ENCODE data around the gene IFI16.

IFI16 gene

DNA sequence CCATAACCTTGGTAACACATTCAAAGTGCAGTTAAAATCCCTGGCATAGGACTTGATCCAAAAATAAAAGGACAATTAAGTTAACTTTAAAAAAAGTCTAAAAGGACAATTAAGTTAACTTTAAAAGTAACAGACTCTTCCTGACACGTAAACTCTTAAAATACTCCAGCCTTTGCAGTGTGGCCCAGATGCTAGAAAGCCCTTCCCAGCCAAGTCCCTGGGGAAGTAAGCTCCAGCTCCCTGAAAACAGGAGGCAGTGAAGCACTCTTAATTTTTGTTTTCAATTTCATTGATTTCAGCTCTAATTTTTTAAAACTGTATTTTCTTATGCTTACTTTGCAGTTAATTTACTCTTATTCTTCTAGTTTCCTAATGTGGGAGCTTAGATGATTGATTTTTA lies 71.9 kb downstream of the IFI16 start:
- H3K9me3 ChIP-seq (ENCODE audit: insufficient read depth, low read depth, low read length), result no peaks in the 10 kb centered on the region
- TF ChIP-seq EZH2phosphoT487 (IDR thresholded peaks at IDR 0.05; ENCODE audit: borderline replicate concordance), result no peak
- TF ChIP-seq, protein P1, sequence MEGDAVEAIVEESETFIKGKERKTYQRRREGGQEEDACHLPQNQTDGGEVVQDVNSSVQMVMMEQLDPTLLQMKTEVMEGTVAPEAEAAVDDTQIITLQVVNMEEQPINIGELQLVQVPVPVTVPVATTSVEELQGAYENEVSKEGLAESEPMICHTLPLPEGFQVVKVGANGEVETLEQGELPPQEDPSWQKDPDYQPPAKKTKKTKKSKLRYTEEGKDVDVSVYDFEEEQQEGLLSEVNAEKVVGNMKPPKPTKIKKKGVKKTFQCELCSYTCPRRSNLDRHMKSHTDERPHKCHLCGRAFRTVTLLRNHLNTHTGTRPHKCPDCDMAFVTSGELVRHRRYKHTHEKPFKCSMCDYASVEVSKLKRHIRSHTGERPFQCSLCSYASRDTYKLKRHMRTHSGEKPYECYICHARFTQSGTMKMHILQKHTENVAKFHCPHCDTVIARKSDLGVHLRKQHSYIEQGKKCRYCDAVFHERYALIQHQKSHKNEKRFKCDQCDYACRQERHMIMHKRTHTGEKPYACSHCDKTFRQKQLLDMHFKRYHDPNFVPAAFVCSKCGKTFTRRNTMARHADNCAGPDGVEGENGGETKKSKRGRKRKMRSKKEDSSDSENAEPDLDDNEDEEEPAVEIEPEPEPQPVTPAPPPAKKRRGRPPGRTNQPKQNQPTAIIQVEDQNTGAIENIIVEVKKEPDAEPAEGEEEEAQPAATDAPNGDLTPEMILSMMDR (conservative IDR thresholded peaks at IDR 0.05; ENCODE audit: low read length), result no peak
- H2AFZ ChIP-seq (ENCODE audit: low read length), result no peak overlapping the region
- no peaks in the 10 kb centered on the region for H4K20me1 ChIP-seq (ENCODE audit: insufficient read depth, low read length, poor library complexity, severe bottlenecking)
- H3K36me3 ChIP-seq (ENCODE audit: insufficient read depth, low read length), result no peaks in the 10 kb centered on the region
- H3K79me2 ChIP-seq (ENCODE audit: insufficient read depth, low read length), result no peaks in the 10 kb centered on the region
- no peaks in the 10 kb centered on the region for H3K9me2 ChIP-seq (replicated peaks; ENCODE audit: low read depth, low read length)
- H3K9ac ChIP-seq (ENCODE audit: low read depth, low read length, poor library complexity, severe bottlenecking), result no peak overlapping the region
- no peaks in the 10 kb centered on the region for H3K27me3 ChIP-seq (ENCODE audit: insufficient read depth, low read length, poor library complexity, severe bottlenecking)
- H3F3A ChIP-seq (ENCODE audit: low read depth), result no peaks in the 10 kb centered on the region
- no peak overlapping the region for H3K4me3 ChIP-seq (ENCODE audit: low read length, poor library complexity, severe bottlenecking)
- peaks cover 7% of the 10 kb centered on the region for H3K4me1 ChIP-seq (ENCODE audit: insufficient read depth, low read length, poor library complexity, severe bottlenecking)
- no peak overlapping the region for H3K4me2 ChIP-seq (ENCODE audit: low read depth, low read length, poor library complexity, severe bottlenecking)

DNA sequence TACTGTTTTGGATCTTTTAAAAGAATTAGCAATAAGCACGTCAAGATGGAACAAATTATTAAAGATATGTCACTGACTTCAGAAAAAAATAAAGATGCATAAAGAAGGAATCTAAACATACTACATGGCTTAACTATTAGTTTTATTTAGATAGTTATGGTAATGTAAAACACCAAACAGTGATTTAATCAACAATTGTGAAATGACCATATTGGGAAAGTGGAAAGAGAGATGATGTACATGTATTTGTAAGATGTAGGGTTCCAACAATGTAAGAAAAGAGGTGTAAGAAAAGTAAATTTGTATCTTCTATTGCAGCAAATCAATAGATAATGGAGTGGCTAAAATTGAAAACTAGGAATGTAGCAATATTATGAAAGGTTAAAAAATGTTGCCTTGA lies 73.3 kb downstream of the IFI16 start:
- Histone ChIP-seq H3K79me2 (ENCODE audit: insufficient read depth, low read length) (no peaks in the 10 kb centered on the region), H3F3A (ENCODE audit: low read depth) (no peaks in the 10 kb centered on the region), H3K4me1 (ENCODE audit: insufficient read depth, low read length, poor library complexity, severe bottlenecking) (peaks cover 4% of the 10 kb centered on the region), H4K20me1 (ENCODE audit: insufficient read depth, low read length, poor library complexity, severe bottlenecking) (no peaks in the 10 kb centered on the region), H3K9me3 (ENCODE audit: insufficient read depth, low read depth, low read length) (no peaks in the 10 kb centered on the region), H3K9me2 (replicated peaks; ENCODE audit: low read depth, low read length) (no peaks in the 10 kb centered on the region), H3K4me3 (ENCODE audit: low read length, poor library complexity, severe bottlenecking) (no peak overlapping the region), H2AFZ (ENCODE audit: low read length) (no peak overlapping the region), H3K27me3 (ENCODE audit: insufficient read depth, low read length, poor library complexity, severe bottlenecking) (no peaks in the 10 kb centered on the region), H3K36me3 (ENCODE audit: insufficient read depth, low read length) (no peaks in the 10 kb centered on the region), H3K4me2 (ENCODE audit: low read depth, low read length, poor library complexity, severe bottlenecking) (no peak overlapping the region), H3K9ac (ENCODE audit: low read depth, low read length, poor library complexity, severe bottlenecking) (no peak overlapping the region)
- TF ChIP-seq, protein P1 (conservative IDR thresholded peaks at IDR 0.05; ENCODE audit: low read length), result no peak
- TF ChIP-seq EZH2phosphoT487 (IDR thresholded peaks at IDR 0.05; ENCODE audit: borderline replicate concordance), result no peak

DNA sequence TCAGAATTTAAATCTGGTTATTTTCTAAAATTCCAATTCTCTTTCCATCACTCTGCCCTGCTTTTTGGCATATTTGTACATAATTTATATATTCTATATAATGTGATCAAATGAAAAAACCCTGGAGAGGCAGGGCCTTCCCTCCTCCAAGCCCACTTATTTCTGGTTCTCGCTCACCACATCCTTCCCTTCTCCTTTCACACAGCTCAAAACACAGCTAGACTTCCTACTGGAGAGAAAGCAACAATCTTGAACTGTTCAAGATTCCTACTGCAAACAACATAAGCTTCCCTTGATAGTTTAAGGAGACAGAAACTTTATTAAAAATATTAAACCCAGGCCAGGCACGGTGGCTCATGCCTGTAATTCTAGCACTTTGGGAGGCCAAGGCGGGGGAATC lies 74.4 kb downstream of the IFI16 start:
- Histone ChIP-seq H4K20me1 (ENCODE audit: insufficient read depth, low read length, poor library complexity, severe bottlenecking) (no peaks in the 10 kb centered on the region), H3K36me3 (ENCODE audit: insufficient read depth, low read length) (no peaks in the 10 kb centered on the region), H3K9me2 (replicated peaks; ENCODE audit: low read depth, low read length) (no peaks in the 10 kb centered on the region), H3F3A (ENCODE audit: low read depth) (no peaks in the 10 kb centered on the region), H3K4me3 (ENCODE audit: low read length, poor library complexity, severe bottlenecking) (no peak overlapping the region), H3K4me1 (ENCODE audit: insufficient read depth, low read length, poor library complexity, severe bottlenecking) (peaks cover 15% of the 10 kb centered on the region), H3K79me2 (ENCODE audit: insufficient read depth, low read length) (no peaks in the 10 kb centered on the region), H3K4me2 (ENCODE audit: low read depth, low read length, poor library complexity, severe bottlenecking) (no peak overlapping the region), H2AFZ (ENCODE audit: low read length) (no peak overlapping the region), H3K9ac (ENCODE audit: low read depth, low read length, poor library complexity, severe bottlenecking) (no peak overlapping the region), H3K9me3 (ENCODE audit: insufficient read depth, low read depth, low read length) (no peaks in the 10 kb centered on the region), H3K27me3 (ENCODE audit: insufficient read depth, low read length, poor library complexity, severe bottlenecking) (no peaks in the 10 kb centered on the region)
- no peak for TF ChIP-seq EZH2phosphoT487 (IDR thresholded peaks at IDR 0.05; ENCODE audit: borderline replicate concordance)
- TF ChIP-seq, protein P1 (conservative IDR thresholded peaks at IDR 0.05; ENCODE audit: low read length), result no peak

All from Loucy (cell line).